22Rv1 (cell line): ENCODE data around the gene CCDC149.

Experiments used
- H3K27ac ChIP-seq: fragments of 450-650 bp; 2 replicates; pipeline ENCODE4 v1.5.1; 2017
- ZFX ChIP-seq: fragments of 450-650 bp; IDR thresholded peaks from 2 replicates; pipeline ENCODE4 v1.6.1; 2017; ENCODE audit warnings: antibody characterized with exemption, borderline replicate concordance
- TF ChIP-seq, protein P1 (sequence below): fragments of 450-650 bp; IDR thresholded peaks from 2 replicates; pipeline ENCODE4 v1.5.1; 2017; ENCODE audit warnings: mild to moderate bottlenecking

Gene CCDC149

DNA sequence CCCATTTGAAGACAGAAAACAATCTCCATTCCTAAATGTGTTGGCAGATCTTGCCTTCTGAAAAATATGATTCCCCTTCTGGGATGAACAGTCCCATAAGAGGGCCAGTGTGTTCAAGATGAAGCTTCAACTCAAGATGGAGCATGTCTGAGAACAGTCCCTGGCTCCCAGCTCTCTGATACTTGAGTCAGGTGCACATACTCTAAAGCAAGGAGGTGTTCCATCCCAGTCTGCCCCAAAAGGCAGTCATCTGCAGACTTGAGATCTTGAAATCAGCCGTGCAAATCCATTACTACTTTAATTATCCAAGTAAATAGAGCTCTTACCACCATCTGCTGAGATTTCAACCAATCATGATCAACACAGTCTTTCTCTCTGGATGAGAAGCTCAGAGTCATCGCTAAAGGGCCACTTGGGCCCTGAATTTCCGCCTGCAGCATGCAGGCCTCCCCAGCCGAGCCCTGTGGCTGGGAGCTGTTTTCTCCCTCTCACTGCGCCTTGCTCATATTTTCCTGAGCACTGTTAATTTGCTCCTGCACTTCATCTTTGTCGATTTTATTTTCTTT, 22.2 kb downstream of the CCDC149 start:
- TF ChIP-seq, protein P1, sequence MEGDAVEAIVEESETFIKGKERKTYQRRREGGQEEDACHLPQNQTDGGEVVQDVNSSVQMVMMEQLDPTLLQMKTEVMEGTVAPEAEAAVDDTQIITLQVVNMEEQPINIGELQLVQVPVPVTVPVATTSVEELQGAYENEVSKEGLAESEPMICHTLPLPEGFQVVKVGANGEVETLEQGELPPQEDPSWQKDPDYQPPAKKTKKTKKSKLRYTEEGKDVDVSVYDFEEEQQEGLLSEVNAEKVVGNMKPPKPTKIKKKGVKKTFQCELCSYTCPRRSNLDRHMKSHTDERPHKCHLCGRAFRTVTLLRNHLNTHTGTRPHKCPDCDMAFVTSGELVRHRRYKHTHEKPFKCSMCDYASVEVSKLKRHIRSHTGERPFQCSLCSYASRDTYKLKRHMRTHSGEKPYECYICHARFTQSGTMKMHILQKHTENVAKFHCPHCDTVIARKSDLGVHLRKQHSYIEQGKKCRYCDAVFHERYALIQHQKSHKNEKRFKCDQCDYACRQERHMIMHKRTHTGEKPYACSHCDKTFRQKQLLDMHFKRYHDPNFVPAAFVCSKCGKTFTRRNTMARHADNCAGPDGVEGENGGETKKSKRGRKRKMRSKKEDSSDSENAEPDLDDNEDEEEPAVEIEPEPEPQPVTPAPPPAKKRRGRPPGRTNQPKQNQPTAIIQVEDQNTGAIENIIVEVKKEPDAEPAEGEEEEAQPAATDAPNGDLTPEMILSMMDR, result no peak
- no peak for TF ChIP-seq ZFX
- no peak overlapping the region for H3K27ac ChIP-seq

DNA sequence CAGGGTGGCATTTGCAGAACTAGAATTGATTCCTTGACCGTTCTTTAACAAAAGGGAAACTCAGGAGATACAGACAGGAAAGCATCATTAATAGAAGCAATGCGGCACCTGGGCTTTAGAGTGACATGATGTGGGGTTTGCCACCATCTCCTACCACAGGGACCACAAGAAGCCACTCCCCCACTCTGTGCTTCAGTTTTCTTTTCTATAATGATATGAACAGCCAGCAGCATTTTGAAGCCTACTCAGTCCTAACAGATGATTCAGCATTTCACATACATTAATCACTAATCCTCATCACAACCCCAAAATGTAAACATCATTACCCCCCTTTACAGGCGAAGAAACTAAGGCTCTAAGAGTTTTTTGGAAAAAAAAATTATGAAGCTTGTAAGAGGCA, 22.9 kb downstream of the CCDC149 start:
- H3K27ac ChIP-seq, result no peak overlapping the region
- TF ChIP-seq, protein P1, result no peak
- TF ChIP-seq ZFX, result no peak

DNA sequence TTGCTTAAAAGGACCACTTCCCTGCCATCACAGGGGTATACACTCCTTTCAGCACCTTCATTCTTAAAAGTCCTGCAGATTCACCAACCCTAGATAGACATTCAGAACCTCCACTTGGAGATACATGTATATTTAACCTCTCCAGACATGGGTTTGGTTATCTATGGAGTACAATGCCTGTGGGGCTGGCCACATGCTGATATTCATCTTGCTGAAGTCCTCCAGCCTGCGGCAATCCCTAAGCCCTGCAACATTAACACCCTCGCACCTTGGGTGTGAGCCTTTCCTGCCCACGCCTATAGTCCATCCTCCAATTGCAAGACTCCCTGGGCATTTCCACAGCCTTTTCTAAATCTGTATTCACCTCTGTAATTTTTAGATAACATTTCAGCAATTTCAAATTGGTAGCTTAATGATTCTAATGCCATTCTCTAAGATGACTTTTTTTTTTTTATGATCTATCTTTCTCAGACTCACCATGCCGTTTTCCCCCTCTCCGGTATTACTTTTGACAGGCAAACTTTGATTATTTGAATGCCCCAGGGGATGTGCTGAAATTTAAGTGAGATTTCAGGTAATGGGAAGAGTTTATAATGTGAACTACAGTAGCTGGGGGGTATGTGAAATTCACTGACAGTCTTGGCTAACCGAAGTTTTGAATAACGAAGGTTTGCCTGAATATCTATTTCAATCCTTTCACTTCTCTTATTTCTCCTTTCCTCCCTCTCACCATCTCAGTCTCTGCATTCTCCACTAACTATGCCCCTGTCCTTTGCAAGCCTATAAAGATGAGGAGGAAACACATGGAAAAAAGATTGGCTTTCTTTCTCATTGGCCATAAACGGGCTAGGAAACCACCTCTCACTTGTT, 24.1 kb downstream of the CCDC149 start:
- no peak for TF ChIP-seq ZFX
- TF ChIP-seq, protein P1, result no peak
- no peak overlapping the region for H3K27ac ChIP-seq

DNA sequence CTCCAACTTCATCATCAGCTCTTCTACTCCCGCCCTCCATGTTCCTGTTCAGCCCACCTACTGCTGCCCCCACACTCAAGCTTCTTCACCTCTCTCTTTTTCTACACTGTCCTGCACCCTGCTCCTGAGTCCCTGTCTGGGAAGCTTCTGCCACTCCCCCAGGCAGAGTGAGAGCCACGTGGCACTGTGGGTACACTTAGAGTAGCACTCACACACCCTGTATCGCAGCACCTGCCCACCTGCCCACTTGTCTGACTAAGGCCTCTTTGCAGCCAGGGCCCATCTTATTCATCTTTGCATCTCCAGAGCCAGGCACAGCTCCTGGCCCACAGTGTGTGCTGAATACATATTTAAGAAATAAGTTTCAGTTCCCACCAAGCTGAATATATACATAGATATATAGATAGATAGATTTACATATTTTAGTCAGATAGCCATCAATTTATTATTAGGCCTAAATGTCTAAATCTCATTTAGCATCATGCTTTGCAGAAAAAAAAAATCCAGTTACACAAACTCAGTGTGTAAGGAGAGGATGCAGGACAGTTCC, 24.9 kb downstream of the CCDC149 start:
- no peak overlapping the region for H3K27ac ChIP-seq
- TF ChIP-seq, protein P1, result no peak
- no peak for TF ChIP-seq ZFX

DNA sequence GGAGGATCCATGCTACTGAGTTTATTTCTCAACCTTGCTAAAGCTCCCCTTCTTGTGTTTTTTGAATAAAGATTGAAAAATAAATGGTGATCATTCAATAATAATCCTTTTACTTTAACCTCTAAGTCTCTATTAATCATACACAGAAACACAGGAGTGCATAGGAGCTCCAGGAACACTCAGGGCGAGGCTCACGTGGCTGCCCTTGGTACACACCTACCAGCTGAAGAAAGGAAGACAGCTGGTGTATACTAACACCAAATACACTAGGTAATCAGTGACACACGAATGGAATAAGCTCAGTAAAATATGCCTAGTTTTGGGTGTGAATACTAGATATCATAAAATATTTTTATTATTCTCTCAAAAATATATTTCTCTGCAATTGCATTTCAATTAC, 26.2 kb downstream of the CCDC149 start:
- TF ChIP-seq, protein P1, result no peak
- no peak for TF ChIP-seq ZFX
- H3K27ac ChIP-seq, result no peak overlapping the region

DNA sequence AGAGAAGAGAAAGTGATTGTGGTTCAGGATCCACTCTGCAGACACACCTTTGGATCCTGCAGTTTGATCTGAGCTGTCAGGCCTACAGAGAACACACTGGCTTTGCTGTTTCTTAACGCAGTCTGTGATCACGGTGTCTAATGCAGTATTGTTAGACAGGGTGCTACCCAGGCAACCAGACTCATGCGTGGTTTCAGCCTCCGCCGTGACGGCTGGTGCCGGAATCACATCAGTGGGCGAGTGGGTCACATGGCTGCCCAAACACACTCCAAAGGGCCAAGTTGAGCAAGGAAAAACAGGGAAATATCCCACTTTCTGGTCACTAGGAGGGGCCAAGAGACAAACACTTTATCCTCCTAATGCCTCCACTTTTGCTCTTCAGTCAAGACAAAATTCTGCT, 27.5 kb downstream of the CCDC149 start:
- no peak overlapping the region for H3K27ac ChIP-seq
- TF ChIP-seq, protein P1, result no peak
- no peak for TF ChIP-seq ZFX

DNA sequence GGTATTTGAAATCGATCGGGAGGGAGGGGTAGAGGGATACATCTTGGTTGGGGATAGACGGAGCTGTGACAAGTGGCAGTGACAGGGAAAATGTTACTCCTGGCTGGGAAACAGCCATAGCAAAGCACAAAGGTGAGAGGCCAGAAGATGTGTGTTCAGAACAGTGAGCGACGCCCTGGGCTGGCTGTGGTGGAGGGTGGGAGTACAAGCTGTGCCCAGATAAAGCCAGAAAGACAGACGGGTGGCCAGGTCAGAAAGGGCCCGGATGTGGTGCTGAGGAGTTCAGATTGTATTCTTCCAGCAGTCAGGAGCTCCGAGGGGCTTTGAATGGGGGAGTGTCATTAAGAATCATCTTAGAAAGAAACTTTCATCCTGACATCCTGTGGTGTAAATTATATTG, 27.9 kb downstream of the CCDC149 start:
- H3K27ac ChIP-seq, result no peak overlapping the region
- TF ChIP-seq, protein P1, result no peak
- TF ChIP-seq ZFX, result no peak
